HUDEP-2 (cell line): Measurements from ENCODE around the gene BICRA.
"Not testable (repeated sequence)": the region's sequence is repeated elsewhere in the genome, so short reads cannot be mapped to it uniquely, and the experiment has no call there.

Experiments
- DNase-seq, 76 experiments: peaks; one replicate each; lab custom pipeline; 2025; ENCODE audit not compliant: unreplicated experiment in 76 of 76; lab: John Stamatoyannopoulos, UW

BICRA gene

DNA sequence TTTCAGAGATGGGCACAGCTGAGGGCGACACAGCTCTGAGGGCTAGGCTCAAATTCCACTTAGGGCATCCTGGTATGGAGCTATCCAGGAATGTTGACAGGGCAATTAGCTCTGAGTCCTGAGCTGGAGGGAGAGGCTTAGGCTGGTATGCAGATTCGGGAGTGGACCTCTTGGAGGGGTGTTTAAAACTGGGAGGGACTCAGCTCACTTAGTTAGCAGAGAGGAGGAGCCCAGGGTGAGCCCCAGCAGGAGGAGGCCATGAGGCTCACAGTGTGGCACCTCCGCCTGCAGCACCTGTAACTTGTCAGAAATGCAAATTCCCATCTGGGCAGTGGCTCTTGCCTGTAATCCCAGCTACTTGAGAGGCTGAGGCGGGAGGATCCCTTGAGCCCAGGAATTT lies 126.2 kb downstream of the BICRA start:
- no peak for DNase-seq

DNA sequence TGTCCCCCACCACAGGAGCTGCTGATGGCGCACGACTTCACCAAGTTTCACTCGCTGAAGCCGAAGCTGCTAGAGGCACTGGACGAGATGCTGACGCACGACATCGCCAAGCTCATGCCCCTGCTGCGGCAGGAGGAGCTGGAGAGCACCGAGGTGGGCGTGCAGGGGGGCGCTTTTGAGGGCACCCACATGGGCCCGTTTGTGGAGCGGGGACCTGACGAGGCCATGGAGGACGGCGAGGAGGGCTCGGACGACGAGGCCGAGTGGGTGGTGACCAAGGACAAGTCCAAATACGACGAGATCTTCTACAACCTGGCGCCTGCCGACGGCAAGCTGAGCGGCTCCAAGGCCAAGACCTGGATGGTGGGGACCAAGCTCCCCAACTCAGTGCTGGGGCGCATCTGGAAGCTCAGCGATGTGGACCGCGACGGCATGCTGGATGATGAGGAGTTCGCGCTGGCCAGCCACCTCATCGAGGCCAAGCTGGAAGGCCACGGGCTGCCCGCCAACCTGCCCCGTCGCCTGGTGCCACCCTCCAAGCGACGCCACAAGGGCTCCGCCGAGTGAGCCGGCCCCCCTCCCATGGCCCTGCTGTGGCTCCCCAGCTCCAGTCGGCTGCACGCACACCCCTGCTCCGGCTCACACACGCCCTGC lies 132.1 kb downstream of the BICRA start:
- no peak for DNase-seq

DNA sequence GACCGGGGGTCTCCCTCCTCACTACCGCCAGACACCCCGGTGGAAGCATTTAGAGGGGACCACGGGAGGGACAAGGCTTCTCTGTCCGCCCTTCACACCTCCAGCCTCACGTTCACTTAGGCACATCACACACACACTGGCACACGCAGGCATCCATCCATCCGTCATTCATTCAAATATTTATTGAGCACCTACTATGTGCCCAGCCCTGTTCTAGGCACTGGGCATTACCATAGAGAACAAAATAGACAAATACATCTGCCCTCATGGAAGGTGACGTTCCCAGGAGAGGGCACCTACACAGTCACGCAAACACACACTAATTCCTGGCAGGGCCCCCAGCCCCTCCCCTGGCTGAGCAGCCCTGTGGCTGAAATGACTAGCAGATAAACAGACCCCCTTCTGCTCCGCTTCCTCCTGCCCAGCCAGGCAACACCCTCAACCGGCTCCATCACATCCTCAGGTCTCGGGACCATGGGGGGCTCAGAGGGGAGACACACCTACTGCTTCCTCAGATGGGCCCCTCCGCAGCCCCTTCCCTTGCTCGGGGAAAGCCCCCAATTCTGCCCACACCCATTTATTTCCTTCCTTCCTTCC lies 132.7 kb downstream of the BICRA start:
- DNase-seq = no peak

DNA sequence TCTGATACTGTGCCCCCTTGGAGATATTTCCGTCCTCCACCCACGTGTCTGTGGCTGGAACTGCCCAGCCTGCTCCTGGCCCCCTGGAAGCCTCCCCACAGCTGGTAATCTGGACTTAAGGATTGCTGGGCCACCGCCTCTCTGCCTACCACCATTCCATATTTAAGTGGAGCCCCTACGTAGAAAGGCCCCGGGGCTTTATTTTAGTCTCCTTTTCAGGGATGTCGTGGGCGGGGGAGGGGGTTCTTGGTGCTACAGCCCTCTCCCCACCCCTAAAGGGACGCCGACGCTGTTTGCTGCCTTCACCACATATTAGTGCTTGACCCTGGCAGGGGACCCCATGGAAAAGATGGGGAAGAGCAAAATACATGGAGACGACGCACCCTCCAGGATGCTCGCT lies 133.7 kb downstream of the BICRA start:
- DNase-seq = no peak

DNA sequence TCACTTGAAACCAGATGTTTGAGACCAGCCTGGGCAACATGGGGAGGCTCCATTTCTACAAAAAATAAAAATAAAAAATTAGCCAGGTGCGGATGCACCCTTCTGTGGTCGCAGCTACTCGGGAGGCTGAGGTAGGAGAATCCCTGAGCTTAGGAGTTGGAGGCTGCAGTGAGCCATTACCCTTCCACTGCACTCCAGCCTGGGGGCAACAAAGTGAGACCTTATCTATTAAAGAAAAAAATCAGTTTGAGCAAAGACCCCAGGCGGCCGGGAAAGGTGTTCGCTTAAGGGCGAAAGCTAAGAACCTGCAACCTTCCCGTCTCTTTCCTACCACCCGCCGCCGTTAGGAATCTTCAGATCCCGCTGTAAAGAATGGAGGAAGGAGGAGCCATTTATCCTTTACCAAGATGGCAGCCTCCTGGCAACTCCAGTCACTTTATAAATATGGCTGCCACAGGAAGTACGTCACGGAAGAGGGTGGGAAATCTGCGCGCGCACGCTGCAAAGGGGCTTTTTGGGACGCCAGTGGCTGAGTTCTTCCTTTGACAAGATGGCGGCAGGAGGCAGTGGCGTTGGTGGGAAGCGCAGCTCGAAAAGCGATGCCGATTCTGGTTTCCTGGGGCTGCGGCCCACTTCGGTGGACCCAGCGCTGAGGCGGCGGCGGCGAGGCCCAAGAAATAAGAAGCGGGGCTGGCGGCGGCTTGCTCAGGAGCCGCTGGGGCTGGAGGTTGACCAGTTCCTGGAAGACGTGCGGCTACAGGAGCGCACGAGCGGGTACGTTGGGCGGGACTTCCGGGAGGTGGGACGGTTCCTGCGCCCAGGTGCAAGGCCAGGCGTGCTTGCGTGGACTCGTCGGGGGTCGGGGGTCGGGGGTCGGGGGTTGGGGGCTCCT lies 136.3 kb downstream of the BICRA start, which contains the start of gene NOP53:
Gene NOP53 (plus strand): TSS at position 537 of the 892 bp plus-strand sequence. CDS start 14 bp downstream, at position 551.
- DNase-seq = peak; percentile 72 to 100 (median 97)

DNA sequence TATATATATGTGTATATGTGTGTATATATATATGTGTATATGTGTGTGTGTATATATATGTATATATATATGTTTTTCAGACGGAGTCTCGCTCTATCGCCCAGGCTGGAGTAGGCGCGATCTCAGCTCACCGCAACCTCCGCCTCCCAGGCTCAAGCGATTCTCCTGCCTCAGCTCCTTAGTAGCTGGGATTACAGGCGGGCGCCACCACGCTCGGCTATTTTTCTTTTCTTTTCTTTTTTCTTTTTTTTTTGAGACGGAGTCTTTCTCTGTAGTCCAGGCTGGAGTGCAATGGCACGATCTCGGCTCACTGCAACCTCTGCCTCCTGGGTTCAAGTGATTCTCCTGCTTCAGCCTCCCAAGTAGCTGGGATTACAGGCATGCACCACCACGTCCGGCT lies 137.2 kb downstream of the BICRA start:
- DNase-seq = not testable (repeated sequence)

DNA sequence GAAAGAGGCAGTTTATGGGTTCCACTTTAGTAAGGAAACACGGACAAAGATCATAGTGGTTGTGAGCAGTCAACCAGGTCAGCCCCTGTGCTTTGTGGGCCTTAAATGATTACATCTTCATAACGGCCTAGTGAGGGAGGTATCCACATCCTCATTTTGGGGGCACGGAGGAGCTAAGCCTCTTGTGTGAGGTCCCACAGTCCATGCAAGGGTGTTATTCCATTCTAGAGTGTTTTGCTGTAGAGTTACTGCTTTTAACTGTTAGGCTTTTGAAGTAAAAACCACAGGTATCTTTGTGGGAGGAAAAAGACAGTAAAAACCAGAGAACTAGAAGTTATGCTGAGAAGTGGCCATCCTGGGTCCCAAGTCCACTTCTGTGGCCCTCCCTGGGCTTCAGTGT lies 140.4 kb downstream of the BICRA start:
- no peak for DNase-seq

DNA sequence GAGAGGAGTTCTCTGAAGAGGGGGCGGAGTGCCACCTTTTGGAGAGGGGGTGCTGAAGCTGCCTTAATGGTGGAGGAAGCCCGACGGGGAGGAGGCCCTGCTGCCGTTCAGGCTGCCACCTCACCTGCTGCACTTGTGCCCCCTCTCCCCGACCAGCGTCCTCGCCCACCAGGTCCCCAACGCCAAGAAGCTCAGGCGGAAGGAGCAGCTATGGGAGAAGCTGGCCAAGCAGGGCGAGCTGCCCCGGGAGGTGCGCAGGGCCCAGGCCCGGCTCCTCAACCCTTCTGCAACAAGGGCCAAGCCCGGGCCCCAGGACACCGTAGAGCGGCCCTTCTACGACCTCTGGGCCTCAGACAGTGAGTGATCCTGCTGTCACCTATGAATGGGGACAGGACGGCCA lies 141.8 kb downstream of the BICRA start:
- DNase-seq = no peak

DNA sequence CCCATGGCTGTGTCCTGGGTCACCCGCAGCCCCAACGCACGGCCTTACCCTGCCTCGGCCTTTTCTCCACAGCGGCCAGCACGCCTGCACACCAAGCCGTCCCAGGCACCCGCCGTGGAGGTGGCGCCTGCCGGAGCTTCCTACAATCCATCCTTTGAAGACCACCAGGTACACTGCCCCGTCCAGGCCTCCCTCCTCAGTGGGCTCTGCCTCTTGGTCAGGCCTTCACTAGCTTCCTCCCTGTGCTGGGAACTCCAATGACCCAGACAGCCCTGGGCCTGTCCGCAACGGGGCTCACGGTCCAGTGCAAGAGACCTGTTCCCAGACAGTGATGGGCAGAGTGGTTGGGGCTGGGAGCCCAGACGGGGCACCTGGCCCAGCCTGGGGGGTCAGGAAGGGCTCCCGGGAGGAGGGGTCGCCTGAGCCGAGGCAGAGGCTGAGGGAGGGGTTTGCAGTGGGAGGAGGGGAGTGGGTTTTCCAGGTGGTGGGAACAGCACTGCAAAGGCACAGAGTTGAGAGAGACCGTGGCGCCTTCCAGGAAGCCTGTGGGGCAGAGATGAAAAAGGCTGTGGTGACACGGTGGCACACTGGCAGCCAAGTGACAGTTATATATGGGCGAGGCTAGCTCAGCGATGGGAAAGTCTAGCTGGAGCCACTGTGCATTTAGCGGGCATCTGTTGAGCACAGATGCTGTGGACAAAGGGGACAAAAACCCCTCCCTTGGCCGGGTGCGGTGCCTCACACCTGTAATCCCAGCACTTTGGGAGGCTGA lies 143.7 kb downstream of the BICRA start:
- DNase-seq = no peak
